Fibroblast of pulmonary artery (primary cell): Measurements from ENCODE around the gene CHPF.

Source experiments
- DNase-seq: peaks from one replicate; pipeline ENCODE4 v3.0.0-alpha.2; 2010; ENCODE audit warnings: low read depth
- H3K4me3 ChIP-seq: replicated peaks from 2 replicates; pipeline ENCODE4 v1.5.1; 2011; ENCODE audit warnings: low read depth, mild to moderate bottlenecking, control low read depth, low read length, moderate library complexity
- CTCF ChIP-seq: IDR thresholded peaks from 2 replicates; pipeline ENCODE4 v1.5.1; 2011; ENCODE audit warnings: mild to moderate bottlenecking, control low read depth, low read length, inconsistent platforms; ENCODE audit errors: missing control alignments

CHPF gene

GRCh38 chr2:219541611-219542180 lies 1.9 kb downstream of the CHPF start:
- peak; percentile 77 for TF ChIP-seq CTCF
- DNase-seq = peak; percentile 66
- no peak overlapping the region for H3K4me3 ChIP-seq

- no peak overlapping the region for H3K4me3 ChIP-seq
- no peak for DNase-seq
- no peak for TF ChIP-seq CTCF
Observed at GRCh38 chr2:219540784-219541504, 2.7 kb downstream of the CHPF start.

- H3K4me3 ChIP-seq = no peak overlapping the region
- DNase-seq = no peak
- TF ChIP-seq CTCF = no peak
Observed at GRCh38 chr2:219539926-219540678, 3.5 kb downstream of the CHPF start.

- no peak for DNase-seq
- no peak for TF ChIP-seq CTCF
- H3K4me3 ChIP-seq = no peak overlapping the region
Observed at GRCh38 chr2:219538956-219539788, 4.4 kb downstream of the CHPF start.

- no peak for DNase-seq
- no peak overlapping the region for H3K4me3 ChIP-seq
- no peak for TF ChIP-seq CTCF
Observed at GRCh38 chr2:219538504-219538951, 5.1 kb downstream of the CHPF start.

- DNase-seq = no peak
- TF ChIP-seq CTCF = no peak
- no peak overlapping the region for H3K4me3 ChIP-seq
Observed at GRCh38 chr2:219537657-219538488, 5.7 kb downstream of the CHPF start.
